A549 (cell line): ENCODE results near the gene DIPK1B. TPM values are rescaled to one million over a fixed set of nuclear protein-coding genes. Genes with fewer than 3 reads are reported as not detected.

Source experiments
- ATAC-seq, 2 experiments: fragments of 200-7000 bp in 1 of 2; fragments of >200 bp in 1 of 2; cut with Nextera tagmentation in 1 of 2; cut with Tn5 transposase in 1 of 2; 3 replicates each; pipeline versions ENCODE4 v1.8.0 to v1.9.1; 2018 to 2020; ENCODE audit warnings: mild to moderate bottlenecking in 1 of 2, moderate library complexity in 1 of 2
- CTCF ChIA-PET: fragments of 300-600 bp; sonication (Branson Sonifier 250); formaldehyde crosslinking; extraction: SDS; loops from one replicate; lab custom pipeline; 2021; ENCODE audit warnings: antibody characterized with exemption, inconsistent platforms; lab: Yijun Ruan, JAX
- POLR2A ChIA-PET: fragments of 350-600 bp; formaldehyde crosslinking; extraction: SDS; loops from one replicate; lab custom pipeline; 2021; ENCODE audit warnings: antibody characterized with exemption, inconsistent platforms; lab: Yijun Ruan, JAX
- DNase-seq, 2 experiments: peaks; one replicate each; pipeline versions ENCODE4 v3.0.0 to v3.0.0-alpha.2; 2011 to 2016; ENCODE audit warnings: low read depth in 1 of 2, low spot score in 1 of 2
- FAIRE-seq: peaks from 2 replicates; lab custom pipeline; 2011; peaks lifted over from hg19 to GRCh38; lab: Jason Lieb, UNC
- H3K27ac ChIP-seq, 2 experiments: fragments of >200 bp; sonication (Bioruptor Twin); formaldehyde crosslinking; 3 replicates each; pipeline ENCODE4 v1.5.1; 2016 to 2017
- H3K4me1 ChIP-seq: fragments of >200 bp; sonication (Bioruptor Twin); formaldehyde crosslinking; 3 replicates; pipeline ENCODE4 v1.6.1; 2016
- H3K4me2 ChIP-seq: fragments of >200 bp; sonication (Bioruptor Twin); formaldehyde crosslinking; 3 replicates; pipeline ENCODE4 v1.6.1; 2016
- H3K4me3 ChIP-seq: fragments of >200 bp; sonication (Bioruptor Twin); formaldehyde crosslinking; 3 replicates; pipeline ENCODE4 v1.5.1; 2016
- H3K9me3 ChIP-seq: fragments of >200 bp; sonication (Bioruptor Twin); formaldehyde crosslinking; 3 replicates; pipeline ENCODE4 v1.6.1; 2016
- CBX2 ChIP-seq: fragments of 200-600 bp; sonication (generic); IDR thresholded peaks from 2 replicates; pipeline ENCODE4 v1.6.1; 2016; ENCODE audit warnings: low read depth, mild to moderate bottlenecking, borderline replicate concordance
- CEBPB ChIP-seq, 2 experiments: fragments of >200 bp in 1 of 2; sonication (Bioruptor Twin) in 1 of 2; formaldehyde crosslinking in 1 of 2; IDR thresholded peaks; 2 replicates each; pipeline ENCODE4 v1.6.1; 2012 to 2016
- E2F6 ChIP-seq: IDR thresholded peaks from 2 replicates; pipeline ENCODE4 v1.6.1; 2012; ENCODE audit warnings: low read depth, borderline replicate concordance
- EHF ChIP-seq: fragments of 250-450 bp; sonication (Bioruptor Pico); IDR thresholded peaks from 2 replicates; pipeline ENCODE4 v1.5.0; 2020; ENCODE audit warnings: mild to moderate bottlenecking
- ELK1 ChIP-seq: fragments of 150-350 bp; IDR thresholded peaks from 2 replicates; pipeline ENCODE4 v1.6.1; 2014; ENCODE audit warnings: low read depth, mild to moderate bottlenecking, low read length
- EP300 ChIP-seq, 2 experiments: fragments of >200 bp; sonication (Bioruptor Twin); formaldehyde crosslinking; IDR thresholded peaks; 2 replicates in 1 of 2; 3 replicates in 1 of 2; pipeline ENCODE4 v1.6.1; 2016 to 2017
- ESRRA ChIP-seq: fragments of 150-350 bp; IDR thresholded peaks from 2 replicates; pipeline ENCODE4 v1.6.1; 2014; ENCODE audit warnings: mild to moderate bottlenecking, low read length, borderline replicate concordance
- FOSL2 ChIP-seq, 2 experiments: fragments of 450-650 bp in 1 of 2; fragments of >200 bp in 1 of 2; sonication (Bioruptor Twin) in 1 of 2; formaldehyde crosslinking; IDR thresholded peaks; 2 replicates each; pipeline versions ENCODE4 v1.5.0 to v1.6.1; 2016 to 2020; ENCODE audit warnings: mild to moderate bottlenecking in 1 of 2, moderate library complexity in 1 of 2
- GATA3 ChIP-seq: IDR thresholded peaks from 2 replicates; pipeline ENCODE4 v1.6.1; 2012; ENCODE audit warnings: borderline replicate concordance
- HOXB5 ChIP-seq: fragments of 250-450 bp; sonication (Bioruptor Pico); IDR thresholded peaks from 2 replicates; pipeline ENCODE4 v1.5.0; 2020; ENCODE audit warnings: mild to moderate bottlenecking, moderate library complexity
- JUN ChIP-seq, 2 experiments: fragments of >200 bp; sonication (Bioruptor Twin); formaldehyde crosslinking; IDR thresholded peaks; 2 replicates in 1 of 2; 3 replicates in 1 of 2; pipeline ENCODE4 v1.6.1; 2016 to 2017
- MAFK ChIP-seq: fragments of 450-650 bp; IDR thresholded peaks from 2 replicates; pipeline ENCODE4 v1.6.1; 2014; ENCODE audit not compliant: partially characterized antibody
- MAZ ChIP-seq: fragments of 150-350 bp; IDR thresholded peaks from 2 replicates; pipeline ENCODE4 v1.6.1; 2014; ENCODE audit warnings: antibody characterized with exemption, low read depth, low read length, borderline replicate concordance
- MYC ChIP-seq: IDR thresholded peaks from 2 replicates; pipeline ENCODE4 v1.6.1; 2012; ENCODE audit warnings: mild to moderate bottlenecking, inconsistent platforms, low read length, improper control_type of control experiment, borderline replicate concordance
- NFE2L2 ChIP-seq: fragments of 150-350 bp; conservative IDR thresholded peaks from 2 replicates; pipeline ENCODE4 v1.6.1; 2014; ENCODE audit warnings: low read length
- POLR2AphosphoS2 ChIP-seq: conservative IDR thresholded peaks from 2 replicates; pipeline ENCODE4 v1.6.1; 2012; ENCODE audit warnings: low read length, improper control_type of control experiment, inconsistent platforms
- SMC3 ChIP-seq: fragments of >200 bp; sonication (Bioruptor Twin); formaldehyde crosslinking; IDR thresholded peaks from 3 replicates; pipeline ENCODE4 v1.6.1; 2018; ENCODE audit warnings: inconsistent platforms
- ZC3H11A ChIP-seq: fragments of 450-650 bp; IDR thresholded peaks from 2 replicates; pipeline ENCODE4 v1.6.1; 2014; ENCODE audit warnings: antibody characterized with exemption, mild to moderate bottlenecking
- ZFP36 ChIP-seq: fragments of 450-650 bp; IDR thresholded peaks from 2 replicates; pipeline ENCODE4 v1.6.1; 2014; ENCODE audit warnings: borderline replicate concordance; ENCODE audit not compliant: partially characterized antibody
- ZNF302 ChIP-seq: fragments of 250-450 bp; sonication (Bioruptor Pico); IDR thresholded peaks from 2 replicates; pipeline ENCODE4 v1.9.0; 2021; ENCODE audit warnings: inconsistent platforms, mild to moderate bottlenecking, moderate library complexity
- WGBS: methylation state at CpG from one replicate; pipeline ENCODE4 v1.1.6; 2017; ENCODE audit errors: missing lambda C conversion rate; 5-methylcytosine and 5-hydroxymethylcytosine counted together
- polyA plus RNA-seq, 4 experiments: library from polyadenylated mRNA; depleted of rRNA in 3 of 4; stranded (reverse); fragments of >200 nt; fragmentation: RNase III in 1 of 4; extraction: RNeasy Plus Mini Kit Qiagen cat#74134 plus additional on column Dnase treatment in 1 of 4; gene quantifications; 2 replicates in 3 of 4; 3 replicates in 1 of 4; pipeline ENCODE4 v1.2.3, GENCODE V29; 2011 to 2017
- TF ChIP-seq, protein P1 (sequence below): fragments of 250-450 bp; sonication (Bioruptor Pico); IDR thresholded peaks from 2 replicates; pipeline ENCODE4 v1.5.0; 2021; ENCODE audit warnings: mild to moderate bottlenecking, moderate library complexity, borderline replicate concordance
- TF ChIP-seq, protein P2 (sequence below): fragments of 200-600 bp; sonication (generic); IDR thresholded peaks from 2 replicates; pipeline ENCODE4 v1.6.1; 2016; ENCODE audit warnings: antibody characterized with exemption, mild to moderate bottlenecking, moderate library complexity
- TF ChIP-seq, protein P3 (sequence below): fragments of >200 bp; sonication (Bioruptor Twin); formaldehyde crosslinking; IDR thresholded peaks from 3 replicates; pipeline ENCODE4 v1.6.1; 2016

Gene DIPK1B
- polyA plus RNA-seq, 2 of the 4 experiments (the other 2 are of a cell fraction) = 6.7 TPM

DNA sequence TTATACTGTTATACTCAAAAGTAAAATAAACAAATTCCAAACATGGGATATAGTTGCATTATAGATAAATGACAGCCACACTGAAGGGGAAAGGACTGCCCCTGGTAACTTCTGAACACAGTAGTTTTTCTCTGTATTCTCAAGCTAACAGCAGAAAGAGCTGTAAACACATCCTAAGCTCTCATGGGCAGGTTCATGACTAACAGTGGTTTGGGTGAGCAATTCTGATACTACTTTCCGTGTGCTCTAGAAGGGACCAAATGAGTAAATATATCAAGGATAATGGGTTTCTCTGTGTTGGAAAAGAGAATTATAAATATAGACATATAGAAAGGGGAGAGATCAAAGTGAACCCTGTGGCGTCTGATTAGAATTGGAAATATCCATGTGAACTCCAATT lies 38.2 kb downstream of the DIPK1B start:
- Histone ChIP-seq H3K9me3 (peaks cover 13% of the 10 kb centered on the region), H3K4me1 (no peaks in the 10 kb centered on the region), H3K27ac (no peak overlapping the region), H3K4me2 (no peak overlapping the region), H3K4me3 (no peak overlapping the region)
- WGBS = 44% methylated on average over 2 of the region's 2 CpGs
- ATAC-seq (no peak), DNase-seq (no peak), FAIRE-seq (no peak)
- CTCF ChIA-PET = interaction anchor here (1.1 to 11.9 kb wide), 6 partner anchors 9 to 42 kb away, joined by 3 to 79 read pairs (median 3); partner anchors contain the start of gene LCN8
- POLR2A ChIA-PET = no interaction called here
- TF ChIP-seq POLR2AphosphoS2 (no peak), ZFP36 (no peak), GATA3 (no peak), HOXB5 (CRISPR knock-in tag) (no peak), E2F6 (no peak), MAZ (no peak), NFE2L2 (no peak)
- TF ChIP-seq, all 56 proteins: peak for 0

GRCh38 chr9:136751244-136751643 lies 38.9 kb downstream of the DIPK1B start:
- TF ChIP-seq, protein P1, sequence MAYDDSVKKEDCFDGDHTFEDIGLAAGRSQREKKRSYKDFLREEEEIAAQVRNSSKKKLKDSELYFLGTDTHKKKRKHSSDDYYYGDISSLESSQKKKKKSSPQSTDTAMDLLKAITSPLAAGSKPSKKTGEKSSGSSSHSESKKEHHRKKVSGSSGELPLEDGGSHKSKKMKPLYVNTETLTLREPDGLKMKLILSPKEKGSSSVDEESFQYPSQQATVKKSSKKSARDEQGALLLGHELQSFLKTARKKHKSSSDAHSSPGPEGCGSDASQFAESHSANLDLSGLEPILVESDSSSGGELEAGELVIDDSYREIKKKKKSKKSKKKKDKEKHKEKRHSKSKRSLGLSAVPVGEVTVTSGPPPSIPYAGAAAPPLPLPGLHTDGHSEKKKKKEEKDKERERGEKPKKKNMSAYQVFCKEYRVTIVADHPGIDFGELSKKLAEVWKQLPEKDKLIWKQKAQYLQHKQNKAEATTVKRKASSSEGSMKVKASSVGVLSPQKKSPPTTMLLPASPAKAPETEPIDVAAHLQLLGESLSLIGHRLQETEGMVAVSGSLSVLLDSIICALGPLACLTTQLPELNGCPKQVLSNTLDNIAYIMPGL (CRISPR knock-in tag) = no peak
- TF ChIP-seq CBX2 = no peak
- no peak for TF ChIP-seq MAFK
- no peak for TF ChIP-seq EHF (CRISPR knock-in tag)
- no peak for TF ChIP-seq ESRRA
- no peak for TF ChIP-seq GATA3
- TF ChIP-seq ZNF302 (CRISPR knock-in tag) = no peak
- no peak for TF ChIP-seq EP300 (IDR thresholded peaks at IDR 0.05)
- TF ChIP-seq CEBPB (IDR thresholded peaks at IDR 0.05) = no peak
- TF ChIP-seq SMC3 = no peak
- TF ChIP-seq MYC = no peak
- no peak for TF ChIP-seq ELK1
- TF ChIP-seq, protein P2, sequence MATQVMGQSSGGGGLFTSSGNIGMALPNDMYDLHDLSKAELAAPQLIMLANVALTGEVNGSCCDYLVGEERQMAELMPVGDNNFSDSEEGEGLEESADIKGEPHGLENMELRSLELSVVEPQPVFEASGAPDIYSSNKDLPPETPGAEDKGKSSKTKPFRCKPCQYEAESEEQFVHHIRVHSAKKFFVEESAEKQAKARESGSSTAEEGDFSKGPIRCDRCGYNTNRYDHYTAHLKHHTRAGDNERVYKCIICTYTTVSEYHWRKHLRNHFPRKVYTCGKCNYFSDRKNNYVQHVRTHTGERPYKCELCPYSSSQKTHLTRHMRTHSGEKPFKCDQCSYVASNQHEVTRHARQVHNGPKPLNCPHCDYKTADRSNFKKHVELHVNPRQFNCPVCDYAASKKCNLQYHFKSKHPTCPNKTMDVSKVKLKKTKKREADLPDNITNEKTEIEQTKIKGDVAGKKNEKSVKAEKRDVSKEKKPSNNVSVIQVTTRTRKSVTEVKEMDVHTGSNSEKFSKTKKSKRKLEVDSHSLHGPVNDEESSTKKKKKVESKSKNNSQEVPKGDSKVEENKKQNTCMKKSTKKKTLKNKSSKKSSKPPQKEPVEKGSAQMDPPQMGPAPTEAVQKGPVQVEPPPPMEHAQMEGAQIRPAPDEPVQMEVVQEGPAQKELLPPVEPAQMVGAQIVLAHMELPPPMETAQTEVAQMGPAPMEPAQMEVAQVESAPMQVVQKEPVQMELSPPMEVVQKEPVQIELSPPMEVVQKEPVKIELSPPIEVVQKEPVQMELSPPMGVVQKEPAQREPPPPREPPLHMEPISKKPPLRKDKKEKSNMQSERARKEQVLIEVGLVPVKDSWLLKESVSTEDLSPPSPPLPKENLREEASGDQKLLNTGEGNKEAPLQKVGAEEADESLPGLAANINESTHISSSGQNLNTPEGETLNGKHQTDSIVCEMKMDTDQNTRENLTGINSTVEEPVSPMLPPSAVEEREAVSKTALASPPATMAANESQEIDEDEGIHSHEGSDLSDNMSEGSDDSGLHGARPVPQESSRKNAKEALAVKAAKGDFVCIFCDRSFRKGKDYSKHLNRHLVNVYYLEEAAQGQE = no peak
- TF ChIP-seq FOSL2 (IDR thresholded peaks at IDR 0.05) = no peak
- TF ChIP-seq FOSL2 (CRISPR knock-in tag; IDR thresholded peaks at IDR 0.05) = no peak
- no peak for TF ChIP-seq JUN (IDR thresholded peaks at IDR 0.05)
- TF ChIP-seq, protein P3, sequence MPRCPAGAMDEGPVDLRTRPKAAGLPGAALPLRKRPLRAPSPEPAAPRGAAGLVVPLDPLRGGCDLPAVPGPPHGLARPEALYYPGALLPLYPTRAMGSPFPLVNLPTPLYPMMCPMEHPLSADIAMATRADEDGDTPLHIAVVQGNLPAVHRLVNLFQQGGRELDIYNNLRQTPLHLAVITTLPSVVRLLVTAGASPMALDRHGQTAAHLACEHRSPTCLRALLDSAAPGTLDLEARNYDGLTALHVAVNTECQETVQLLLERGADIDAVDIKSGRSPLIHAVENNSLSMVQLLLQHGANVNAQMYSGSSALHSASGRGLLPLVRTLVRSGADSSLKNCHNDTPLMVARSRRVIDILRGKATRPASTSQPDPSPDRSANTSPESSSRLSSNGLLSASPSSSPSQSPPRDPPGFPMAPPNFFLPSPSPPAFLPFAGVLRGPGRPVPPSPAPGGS = no peak
- TF ChIP-seq ZC3H11A = no peak
- Histone ChIP-seq H3K4me2 (no peak overlapping the region), H3K9me3 (peaks cover 13% of the 10 kb centered on the region), H3K4me1 (no peaks in the 10 kb centered on the region), H3K4me3 (no peak overlapping the region), H3K27ac (no peak overlapping the region)
- no peak for ATAC-seq
- no peak for DNase-seq
- ChIA-PET POLR2A (no interaction called here), CTCF (interaction anchor here (0.8 to 11.9 kb wide), 5 partner anchors 8 to 24 kb away, joined by 3 to 79 read pairs (median 3); partner anchors contain the start of gene LCN8)
- FAIRE-seq = no peak
- 10% methylated on average over 1 of the region's 1 CpG for WGBS
